ENCODE results near the gene GPNMB.

- TF ChIP-seq POLR2A (IDR thresholded peaks at IDR 0.05) (no peak), EP300 (IDR thresholded peaks at IDR 0.05) (no peak), CTCF (IDR thresholded peaks at IDR 0.05) (no peak)
Measured at GRCh38 chr7:23242935-23243334, 3.6 kb upstream of the GPNMB start.

Measured in gastroesophageal sphincter (tissue), 3 donors.